Stimulated activated CD8-positive, alpha-beta memory T cell treated with anti-CD3 and anti-CD28 coated beads, Interleukin-4, amount 100 ng/mL, for 1 hour (primary cell): ENCODE measurements around the gene CLPTM1L.
"Not testable (repeated sequence)": the region's sequence is repeated elsewhere in the genome, so short reads cannot be mapped to it uniquely, and the experiment has no call there.

Source experiments
- DNase-seq, 2 donors: peaks; one replicate each; pipeline ENCODE4 v3.0.0-alpha.2; 2020; ENCODE audit warnings: low read depth in 2 of 2, low spot score in 1 of 2

CLPTM1L gene

DNA sequence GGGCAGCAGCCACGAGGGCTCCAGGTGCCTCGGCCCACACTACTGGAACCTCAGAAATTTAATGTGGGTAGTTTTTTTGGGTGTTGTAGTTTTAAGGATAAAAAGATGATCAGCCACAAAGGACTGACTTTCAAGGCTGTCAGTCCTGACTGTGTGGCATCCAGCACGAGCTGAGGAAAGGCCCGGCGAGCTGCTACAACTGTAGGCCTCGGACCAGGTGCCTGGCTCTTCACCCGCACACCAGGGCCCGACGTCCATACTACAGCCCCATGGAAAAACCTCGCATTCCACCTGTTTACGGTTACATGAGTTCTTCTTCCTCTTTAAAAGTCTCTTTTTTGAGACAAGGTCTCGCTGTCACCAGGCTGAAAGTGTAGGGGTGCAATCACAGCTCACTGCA is 2.6 kb downstream of the CLPTM1L start:
- DNase-seq: no peak

GRCh38 chr5:1341863-1342262 is 3.0 kb downstream of the CLPTM1L start:
- DNase-seq: no peak

DNA sequence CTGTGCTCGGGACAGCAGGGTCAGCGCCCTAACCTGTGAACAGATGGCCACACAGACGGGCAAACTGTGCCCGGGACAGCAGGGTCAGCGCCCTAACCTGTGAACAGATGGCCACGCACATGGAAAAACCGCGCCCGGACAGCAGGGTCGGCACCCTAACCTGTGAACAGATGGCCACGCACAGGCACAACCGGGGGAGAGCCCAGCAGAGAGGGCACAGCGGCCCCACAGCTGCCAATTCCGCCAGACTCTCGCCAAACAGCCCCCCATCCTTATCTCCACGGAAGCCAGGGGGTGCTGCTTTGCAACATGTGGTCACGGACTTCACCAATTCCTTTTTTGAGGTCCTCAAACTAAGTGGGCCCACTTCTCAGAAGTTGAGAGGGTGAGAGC is 5.1 kb downstream of the CLPTM1L start:
- not testable (repeated sequence) for DNase-seq

- DNase-seq: not testable (repeated sequence)
Measured at GRCh38 chr5:1339139-1339817, 5.6 kb downstream of the CLPTM1L start.

DNA sequence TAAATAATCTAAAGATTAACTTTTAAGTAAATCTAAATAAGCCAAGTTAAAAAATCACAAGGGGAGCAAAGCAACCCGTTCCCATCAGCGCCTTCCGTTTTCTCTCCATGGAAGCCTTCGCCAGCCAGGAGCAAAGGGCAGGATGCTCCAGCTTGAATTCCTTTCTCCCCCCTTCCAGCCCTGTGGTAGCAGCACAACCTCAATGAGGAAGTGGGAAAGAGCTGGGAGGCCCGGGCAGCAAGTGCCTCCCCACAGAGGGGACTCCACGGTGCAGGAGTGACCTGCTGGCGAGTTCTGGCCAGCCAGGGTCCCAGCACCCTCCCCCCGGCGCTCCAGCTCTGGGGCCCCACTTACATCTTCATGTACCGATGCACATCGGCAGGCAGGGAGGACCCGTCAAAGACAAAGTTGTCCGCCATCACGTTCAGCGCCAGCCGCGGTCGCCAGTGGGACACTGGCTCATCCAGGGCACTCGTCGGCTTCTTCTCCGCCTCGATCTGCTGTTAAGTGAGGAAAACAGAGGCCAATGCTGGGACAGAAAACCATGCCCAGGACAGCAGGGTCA is 6.3 kb downstream of the CLPTM1L start:
- no peak for DNase-seq

- no peak for DNase-seq
Measured at GRCh38 chr5:1338196-1338490, 6.8 kb downstream of the CLPTM1L start.

DNA sequence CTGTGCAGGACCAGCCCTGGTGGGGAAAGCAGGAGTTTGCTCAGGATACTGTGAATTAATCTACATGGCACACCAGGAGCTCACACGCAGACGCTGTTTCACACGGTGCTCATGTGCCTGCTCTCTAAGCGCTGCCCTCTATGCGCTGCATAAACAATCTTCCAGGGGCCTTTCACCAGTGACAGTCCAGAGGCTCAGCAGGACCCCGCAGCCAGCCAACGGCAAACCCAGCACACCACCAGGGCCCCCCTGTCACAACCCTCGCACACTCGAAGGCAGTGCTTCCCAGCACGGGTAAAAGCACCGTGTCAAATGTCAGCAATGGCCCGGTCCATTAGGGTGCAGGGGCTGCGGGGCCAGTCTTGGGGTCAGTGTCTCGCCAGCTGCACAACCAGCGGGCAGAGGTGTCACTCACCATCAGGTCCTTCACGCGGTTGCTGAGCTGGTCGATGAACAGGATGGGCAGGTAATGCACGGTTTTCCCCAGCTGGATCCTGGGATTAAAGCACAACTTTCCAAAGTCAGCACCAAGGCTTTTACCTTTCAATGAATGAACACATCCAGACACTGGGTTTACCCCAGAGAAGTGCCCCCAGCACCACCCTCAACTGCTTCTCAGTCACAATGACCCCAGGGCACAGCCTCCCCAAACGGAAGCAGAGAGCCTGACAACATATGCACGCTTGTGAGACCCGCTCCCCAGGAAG is 7.3 kb downstream of the CLPTM1L start:
- no peak for DNase-seq

DNA sequence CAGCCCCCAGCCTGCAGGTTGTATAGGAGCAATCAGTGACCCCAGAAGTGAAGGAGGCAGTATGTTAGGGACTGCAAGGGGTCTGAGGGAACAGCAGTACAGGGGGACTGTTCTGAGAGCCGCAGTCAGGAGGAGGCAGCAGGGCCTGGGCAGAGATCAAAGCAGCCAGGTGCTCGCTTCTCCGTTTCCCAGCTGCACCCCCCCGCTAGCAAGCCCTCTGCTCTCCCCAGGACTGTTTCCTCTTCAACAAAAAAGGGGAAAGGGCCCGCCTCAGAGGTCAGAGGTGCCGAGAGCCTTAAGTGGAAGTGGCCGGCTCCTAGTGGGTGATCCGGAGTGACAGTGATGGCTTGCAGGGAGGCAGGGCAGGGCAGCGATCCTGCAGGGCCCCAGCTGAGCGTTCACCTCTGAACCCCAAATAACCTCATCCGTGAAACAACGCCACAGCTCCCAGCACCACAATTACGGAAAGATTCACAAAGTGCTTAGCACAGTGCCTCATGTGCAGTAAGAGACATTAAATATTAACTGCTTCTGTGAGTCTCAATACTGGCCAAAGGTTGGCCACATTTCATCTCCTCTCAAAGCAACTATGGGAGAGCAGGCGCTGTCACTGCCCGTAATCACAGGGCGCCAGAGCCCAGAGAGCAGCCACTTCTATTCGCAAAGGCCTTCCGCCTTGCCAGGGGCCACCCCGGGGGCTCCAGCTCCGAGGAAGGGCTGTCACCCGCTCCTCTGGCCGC is 8.0 kb downstream of the CLPTM1L start:
- DNase-seq: no peak

DNA sequence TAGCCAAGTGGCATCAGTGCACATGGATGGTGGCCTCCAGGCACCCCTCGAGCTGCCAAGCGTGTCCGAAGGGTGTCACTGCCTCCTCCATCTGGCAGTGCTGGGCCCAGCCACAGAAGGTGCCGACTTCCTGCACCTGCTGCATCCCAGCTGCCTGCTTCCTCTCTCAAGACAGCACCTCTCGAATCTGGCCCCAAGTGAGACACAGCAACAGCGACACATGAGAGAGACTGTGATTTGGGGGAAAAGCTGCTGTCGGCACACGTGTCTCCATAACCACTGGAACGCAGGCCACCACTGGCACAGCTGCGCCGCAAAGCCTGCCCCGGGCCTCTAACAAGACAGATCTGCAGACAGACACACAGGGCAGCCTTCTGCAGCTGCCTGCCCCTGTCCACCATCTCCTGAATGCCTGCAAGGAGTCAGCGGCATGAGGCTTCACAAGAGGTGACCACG is 8.8 kb downstream of the CLPTM1L start:
- DNase-seq: no peak

- no peak for DNase-seq
Measured at GRCh38 chr5:1335540-1336095, 9.3 kb downstream of the CLPTM1L start.

GRCh38 chr5:1334831-1335539 is 9.9 kb downstream of the CLPTM1L start:
- no peak for DNase-seq

- DNase-seq: no peak
Measured at GRCh38 chr5:1333986-1334385, 10.9 kb downstream of the CLPTM1L start.

DNA sequence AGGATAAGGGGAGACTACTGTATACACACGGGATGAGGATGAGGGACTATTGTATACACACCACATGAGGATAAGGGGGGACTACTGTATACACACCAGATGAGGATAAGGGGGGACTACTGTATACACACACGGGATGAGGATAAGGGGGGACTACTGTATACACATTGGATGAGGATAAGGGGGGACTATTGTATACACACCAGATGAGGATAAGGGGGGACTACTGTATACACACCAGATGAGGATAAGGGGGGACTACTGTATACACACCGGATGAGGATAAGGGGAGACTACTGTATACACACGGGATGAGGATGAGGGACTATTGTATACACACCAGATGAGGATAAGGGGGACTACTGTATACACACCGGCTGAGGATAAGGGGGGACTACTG is 11.6 kb downstream of the CLPTM1L start:
- DNase-seq: not testable (repeated sequence)

- DNase-seq: no peak
Measured at GRCh38 chr5:1332461-1333001, 12.4 kb downstream of the CLPTM1L start.

DNA sequence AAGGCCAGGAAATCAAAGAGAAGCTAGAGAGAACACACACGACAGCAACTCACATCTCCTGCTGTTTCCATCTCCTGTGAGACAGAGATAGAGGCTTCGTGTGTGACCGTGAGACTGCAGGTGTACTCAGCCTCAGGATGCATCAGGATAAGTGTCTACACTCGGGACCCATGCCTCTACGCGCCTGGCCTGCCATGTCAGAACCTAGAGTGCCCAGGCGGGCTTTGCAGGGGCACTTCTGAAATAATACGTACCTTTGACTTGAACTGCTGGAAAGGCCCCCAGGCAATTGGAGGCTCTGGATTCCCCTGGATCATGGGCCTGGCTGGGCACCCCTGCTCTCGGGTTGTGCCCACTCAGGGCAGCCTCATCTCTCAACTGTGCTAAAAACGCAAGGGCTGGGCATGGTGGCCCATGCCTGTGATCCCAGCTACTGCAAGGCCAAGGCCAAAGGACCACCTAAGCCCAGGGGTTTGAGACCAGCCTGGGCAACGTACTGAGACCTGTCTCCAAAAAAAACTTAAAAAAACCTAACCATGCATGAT is 13.0 kb downstream of the CLPTM1L start:
- DNase-seq: no peak

- DNase-seq: no peak
Measured at GRCh38 chr5:1330847-1331831, 13.8 kb downstream of the CLPTM1L start.

DNA sequence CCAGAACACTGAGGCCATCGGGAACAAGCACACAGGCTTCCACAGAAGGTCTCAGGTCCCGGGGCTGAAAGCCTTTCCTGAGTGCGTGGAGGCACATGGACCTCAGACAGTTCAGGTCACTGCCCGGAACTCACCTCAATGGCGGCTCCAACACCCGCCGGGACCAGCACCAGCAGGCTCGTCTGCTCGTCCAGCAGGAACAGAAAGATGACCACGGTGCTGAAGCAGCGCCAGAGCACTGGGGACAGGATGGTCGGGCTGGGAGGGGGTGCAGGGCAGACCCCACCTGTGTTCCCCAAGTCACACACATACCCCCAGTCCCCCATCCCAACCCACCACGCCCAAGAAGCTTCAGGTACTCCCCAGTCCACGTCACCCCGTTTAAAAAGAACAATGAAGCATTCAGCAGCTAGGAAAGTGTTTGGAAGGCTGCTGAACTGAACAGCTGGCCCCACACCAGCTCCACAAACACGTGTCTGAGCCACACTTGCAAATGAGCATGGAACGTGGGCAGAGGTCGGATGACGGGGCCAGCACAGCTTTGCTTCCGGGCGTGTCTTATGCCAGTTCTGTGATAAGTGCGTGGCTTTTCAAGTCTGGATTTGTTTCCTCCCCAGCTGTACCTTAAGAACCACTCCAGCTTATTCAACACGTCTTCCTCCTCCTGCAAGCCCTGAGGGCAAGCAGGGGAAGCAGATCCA is 14.6 kb downstream of the CLPTM1L start:
- no peak for DNase-seq

DNA sequence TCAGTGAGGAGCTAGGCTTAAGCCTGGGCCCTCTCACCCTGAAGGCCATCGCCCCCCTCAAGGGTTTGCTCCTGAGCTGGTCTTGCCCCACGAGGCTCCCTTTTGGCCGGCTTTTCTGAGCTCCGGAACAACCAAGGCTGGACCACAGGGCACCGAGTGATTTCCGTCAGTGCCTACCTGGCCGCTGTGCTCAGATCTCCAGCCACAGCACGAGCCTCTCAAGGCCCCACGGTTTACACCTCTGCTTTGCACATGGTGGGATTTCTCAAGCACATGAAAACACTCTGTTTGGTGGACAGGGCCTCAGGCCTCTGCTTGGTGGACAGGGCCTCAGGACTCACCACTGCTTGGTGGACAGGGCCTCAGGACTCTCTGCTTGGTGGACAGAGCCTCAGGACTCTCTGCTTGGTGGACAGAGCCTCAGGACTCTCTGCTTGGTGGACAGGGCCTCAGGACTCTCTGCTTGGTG is 15.8 kb downstream of the CLPTM1L start:
- DNase-seq: no peak
